WTC11 (cell line): ENCODE measurements around the gene PRPSAP1. TPM values are rescaled to one million over a fixed set of nuclear protein-coding genes. Genes with fewer than 3 reads are reported as not detected.

Source experiments
- ATAC-seq: fragments of 200-7000 bp; cut with Tn5 transposase; 2 replicates; pipeline ENCODE4 v1.10.0; 2021; ENCODE audit warnings: mild to moderate bottlenecking, moderate library complexity
- CTCF ChIA-PET: fragments of 300-600 bp; sonication (Branson Sonifier 250); formaldehyde crosslinking; loops from one replicate; lab custom pipeline; 2021; ENCODE audit warnings: antibody characterized with exemption; lab: Charles Lee
- POLR2A ChIA-PET: fragments of 350-600 bp; sonication (Branson Sonifier 250); formaldehyde crosslinking; loops from one replicate; lab custom pipeline; 2021; ENCODE audit warnings: antibody characterized with exemption; lab: Charles Lee
- DNase-seq: peaks from one replicate; pipeline ENCODE4 v3.0.0; 2021; ENCODE audit warnings: low spot score
- H3K27ac Mint-ChIP-seq: 2 replicates; pipeline ENCODE4 v1.8.0; 2021; ENCODE audit warnings: mixed read lengths
- H3K27me3 Mint-ChIP-seq: 2 replicates; pipeline ENCODE4 v1.8.0; 2021; ENCODE audit warnings: low read depth, mild to moderate bottlenecking, moderate library complexity, mixed read lengths
- H3K36me3 Mint-ChIP-seq: 2 replicates; pipeline ENCODE4 v1.8.0; 2021; ENCODE audit warnings: mixed read lengths
- H3K4me1 Mint-ChIP-seq: 2 replicates; pipeline ENCODE4 v1.8.0; 2022; ENCODE audit warnings: mixed read lengths
- H3K4me3 Mint-ChIP-seq: 2 replicates; pipeline ENCODE4 v1.8.0; 2021; ENCODE audit warnings: mild to moderate bottlenecking, moderate library complexity, mixed read lengths
- H3K9me3 Mint-ChIP-seq: 2 replicates; pipeline ENCODE4 v1.8.0; 2021; ENCODE audit warnings: mixed read lengths
- AFF4 ChIP-seq: sonication (generic); formaldehyde crosslinking; IDR thresholded peaks from 2 replicates; pipeline ENCODE4 v1.8.1; 2023; ENCODE audit warnings: mild to moderate bottlenecking, missing genetic modification reagents, borderline replicate concordance
- CBFB ChIP-seq: sonication (generic); formaldehyde crosslinking; IDR thresholded peaks from 2 replicates; pipeline ENCODE4 v1.8.1; 2022; ENCODE audit warnings: mild to moderate bottlenecking, low read depth, missing genetic modification reagents
- CREB1 ChIP-seq: sonication (generic); formaldehyde crosslinking; IDR thresholded peaks from 2 replicates; pipeline ENCODE4 v1.8.0; 2023; ENCODE audit warnings: mild to moderate bottlenecking, missing genetic modification reagents
- E2F5 ChIP-seq: sonication (generic); formaldehyde crosslinking; IDR thresholded peaks from 2 replicates; pipeline ENCODE4 v1.8.1; 2022; ENCODE audit warnings: mild to moderate bottlenecking, moderate library complexity, missing genetic modification reagents
- FOXJ3 ChIP-seq: sonication (generic); formaldehyde crosslinking; IDR thresholded peaks from 2 replicates; pipeline ENCODE4 v1.9.0; 2021; ENCODE audit warnings: missing genetic modification reagents, mild to moderate bottlenecking, borderline replicate concordance
- GTF2I ChIP-seq: fragments of 250-450 bp; sonication (Bioruptor Pico); conservative IDR thresholded peaks from 2 replicates; pipeline ENCODE4 v1.4.0; 2021; ENCODE audit warnings: mild to moderate bottlenecking
- JAZF1 ChIP-seq: fragments of 250-450 bp; sonication (Bioruptor Pico); IDR thresholded peaks from 2 replicates; pipeline ENCODE4 v1.9.0; 2021; ENCODE audit warnings: moderate library complexity, mild to moderate bottlenecking, inconsistent platforms
- JUN ChIP-seq: sonication (generic); formaldehyde crosslinking; IDR thresholded peaks from 2 replicates; pipeline ENCODE4 v1.8.0; 2023; ENCODE audit warnings: mild to moderate bottlenecking, missing genetic modification reagents
- NR1H2 ChIP-seq: sonication (generic); formaldehyde crosslinking; IDR thresholded peaks from 2 replicates; pipeline ENCODE4 v1.9.0; 2021; ENCODE audit warnings: mild to moderate bottlenecking, moderate library complexity, missing genetic modification reagents
- PRDM15 ChIP-seq: sonication (generic); formaldehyde crosslinking; IDR thresholded peaks from 2 replicates; pipeline ENCODE4 v1.8.0; 2022; ENCODE audit warnings: missing genetic modification reagents
- PREB ChIP-seq: sonication (generic); formaldehyde crosslinking; IDR thresholded peaks from 2 replicates; pipeline ENCODE4 v1.8.1; 2022; ENCODE audit warnings: mild to moderate bottlenecking, missing genetic modification reagents, moderate library complexity, borderline replicate concordance
- TEAD4 ChIP-seq: sonication (generic); formaldehyde crosslinking; IDR thresholded peaks from 2 replicates; pipeline ENCODE4 v1.8.0; 2022; ENCODE audit warnings: mild to moderate bottlenecking, missing genetic modification reagents
- ZNF138 ChIP-seq: sonication (generic); formaldehyde crosslinking; conservative IDR thresholded peaks from 2 replicates; pipeline ENCODE4 v1.8.1; 2022; ENCODE audit warnings: mild to moderate bottlenecking, moderate library complexity, missing genetic modification reagents
- ZNF423 ChIP-seq: fragments of 250-450 bp; sonication (Bioruptor Pico); IDR thresholded peaks from 2 replicates; pipeline ENCODE4 v2.1.2; 2022; ENCODE audit warnings: mild to moderate bottlenecking, moderate library complexity
- total RNA-seq: library from RNA; stranded (reverse); gene quantifications from 3 replicates; pipeline ENCODE4 v1.2.3, GENCODE V29; 2021
- TF ChIP-seq, protein P1 (sequence below): sonication (generic); formaldehyde crosslinking; conservative IDR thresholded peaks from 2 replicates; pipeline ENCODE4 v1.8.1; 2023; ENCODE audit warnings: mild to moderate bottlenecking, low read depth, missing genetic modification reagents, moderate library complexity
- TF ChIP-seq, protein P2 (sequence below): fragments of 200-600 bp; IDR thresholded peaks from 2 replicates; pipeline ENCODE4 v1.8.0; 2022; ENCODE audit warnings: antibody characterized with exemption

The PRPSAP1 gene
- total RNA-seq, 1 experiment from 2014 or later = 56.5 TPM

- H3K4me3 Mint-ChIP-seq = no peak overlapping the region
- POLR2A ChIA-PET = no interaction called here
- TF ChIP-seq JUN (CRISPR knock-in tag) = no peak
- no peak for TF ChIP-seq FOXJ3 (CRISPR knock-in tag)
- TF ChIP-seq ZNF423 = no peak
- H3K9me3 Mint-ChIP-seq = no peaks in the 10 kb centered on the region
- no peak for ATAC-seq
- no peaks in the 10 kb centered on the region; the same call in 1 of the 2 replicates for H3K27me3 Mint-ChIP-seq
- H3K27ac Mint-ChIP-seq = peak overlapping the region; percentile 58; the same call in 1 of the 2 replicates
- no peaks in the 10 kb centered on the region for H3K36me3 Mint-ChIP-seq
- DNase-seq = no peak
- CTCF ChIA-PET = interaction anchor here (3.5 to 4.3 kb wide), 2 partner anchors 15 to 30 kb away, joined by 34 to 54 read pairs; partner anchors contain the start of gene PRPSAP1
- H3K4me1 Mint-ChIP-seq = peaks cover 26% of the 10 kb centered on the region
Observed at GRCh38 chr17:76367642-76368041, 13.9 kb upstream of the PRPSAP1 start.

GRCh38 chr17:76366247-76366646 lies 12.5 kb upstream of the PRPSAP1 start:
- Mint-ChIP-seq H3K27ac (peak overlapping the region; percentile 71), H3K9me3 (no peaks in the 10 kb centered on the region), H3K27me3 (no peaks in the 10 kb centered on the region; the same call in 1 of the 2 replicates), H3K4me3 (no peak overlapping the region), H3K4me1 (peaks cover 26% of the 10 kb centered on the region), H3K36me3 (no peaks in the 10 kb centered on the region)
- DNase-seq (no peak), ATAC-seq (peak; percentile 29)
- no peak for TF ChIP-seq E2F5 (CRISPR knock-in tag)
- TF ChIP-seq ZNF138 (CRISPR knock-in tag) = no peak
- no peak for TF ChIP-seq CREB1
- TF ChIP-seq AFF4 (CRISPR knock-in tag) = no peak
- no peak for TF ChIP-seq GTF2I
- no peak for TF ChIP-seq TEAD4 (CRISPR knock-in tag)
- no peak for TF ChIP-seq NR1H2
- TF ChIP-seq, protein P1, sequence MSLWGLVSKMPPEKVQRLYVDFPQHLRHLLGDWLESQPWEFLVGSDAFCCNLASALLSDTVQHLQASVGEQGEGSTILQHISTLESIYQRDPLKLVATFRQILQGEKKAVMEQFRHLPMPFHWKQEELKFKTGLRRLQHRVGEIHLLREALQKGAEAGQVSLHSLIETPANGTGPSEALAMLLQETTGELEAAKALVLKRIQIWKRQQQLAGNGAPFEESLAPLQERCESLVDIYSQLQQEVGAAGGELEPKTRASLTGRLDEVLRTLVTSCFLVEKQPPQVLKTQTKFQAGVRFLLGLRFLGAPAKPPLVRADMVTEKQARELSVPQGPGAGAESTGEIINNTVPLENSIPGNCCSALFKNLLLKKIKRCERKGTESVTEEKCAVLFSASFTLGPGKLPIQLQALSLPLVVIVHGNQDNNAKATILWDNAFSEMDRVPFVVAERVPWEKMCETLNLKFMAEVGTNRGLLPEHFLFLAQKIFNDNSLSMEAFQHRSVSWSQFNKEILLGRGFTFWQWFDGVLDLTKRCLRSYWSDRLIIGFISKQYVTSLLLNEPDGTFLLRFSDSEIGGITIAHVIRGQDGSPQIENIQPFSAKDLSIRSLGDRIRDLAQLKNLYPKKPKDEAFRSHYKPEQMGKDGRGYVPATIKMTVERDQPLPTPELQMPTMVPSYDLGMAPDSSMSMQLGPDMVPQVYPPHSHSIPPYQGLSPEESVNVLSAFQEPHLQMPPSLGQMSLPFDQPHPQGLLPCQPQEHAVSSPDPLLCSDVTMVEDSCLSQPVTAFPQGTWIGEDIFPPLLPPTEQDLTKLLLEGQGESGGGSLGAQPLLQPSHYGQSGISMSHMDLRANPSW = no peak
- ChIA-PET POLR2A (interaction anchor here (0.9 to 1.1 kb wide), 2 partner anchors 13 to 20 kb away, joined by 4 to 5 read pairs; no protein-coding TSS in a partner anchor), CTCF (interaction anchor here (0.6 to 5.8 kb wide), 27 partner anchors 10 to 352 kb away, joined by 3 to 102 read pairs (median 4); partner anchors contain the start of genes PRPSAP1, SPHK1, UBALD2 and UBE2O)

GRCh38 chr17:76365256-76365903 lies 11.7 kb upstream of the PRPSAP1 start:
- no peak overlapping the region for H3K4me3 Mint-ChIP-seq
- 0 out of 2 replicates have a peak overlapping the region, but pooled peaks have one; percentile 25 for H3K27ac Mint-ChIP-seq
- H3K9me3 Mint-ChIP-seq = no peaks in the 10 kb centered on the region
- ATAC-seq (peak; percentile 52), DNase-seq (no peak)
- peaks cover 26% of the 10 kb centered on the region for H3K4me1 Mint-ChIP-seq
- ChIA-PET POLR2A (interaction anchor here (0.9 to 1.1 kb wide), 2 partner anchors 12 to 21 kb away, joined by 4 to 5 read pairs; no protein-coding TSS in a partner anchor), CTCF (interaction anchor here (0.5 to 5.8 kb wide), 30 partner anchors 10 to 405 kb away, joined by 3 to 102 read pairs (median 5); partner anchors contain the start of genes PRPSAP1, SPHK1, UBALD2 and UBE2O)
- no peaks in the 10 kb centered on the region for H3K36me3 Mint-ChIP-seq
- no peaks in the 10 kb centered on the region; the same call in 1 of the 2 replicates for H3K27me3 Mint-ChIP-seq
- TF ChIP-seq PREB (CRISPR knock-in tag) = no peak
- TF ChIP-seq CBFB (CRISPR knock-in tag) = no peak
- TF ChIP-seq PRDM15 (CRISPR knock-in tag) = no peak
- no peak for TF ChIP-seq ZNF423
- TF ChIP-seq, protein P2, sequence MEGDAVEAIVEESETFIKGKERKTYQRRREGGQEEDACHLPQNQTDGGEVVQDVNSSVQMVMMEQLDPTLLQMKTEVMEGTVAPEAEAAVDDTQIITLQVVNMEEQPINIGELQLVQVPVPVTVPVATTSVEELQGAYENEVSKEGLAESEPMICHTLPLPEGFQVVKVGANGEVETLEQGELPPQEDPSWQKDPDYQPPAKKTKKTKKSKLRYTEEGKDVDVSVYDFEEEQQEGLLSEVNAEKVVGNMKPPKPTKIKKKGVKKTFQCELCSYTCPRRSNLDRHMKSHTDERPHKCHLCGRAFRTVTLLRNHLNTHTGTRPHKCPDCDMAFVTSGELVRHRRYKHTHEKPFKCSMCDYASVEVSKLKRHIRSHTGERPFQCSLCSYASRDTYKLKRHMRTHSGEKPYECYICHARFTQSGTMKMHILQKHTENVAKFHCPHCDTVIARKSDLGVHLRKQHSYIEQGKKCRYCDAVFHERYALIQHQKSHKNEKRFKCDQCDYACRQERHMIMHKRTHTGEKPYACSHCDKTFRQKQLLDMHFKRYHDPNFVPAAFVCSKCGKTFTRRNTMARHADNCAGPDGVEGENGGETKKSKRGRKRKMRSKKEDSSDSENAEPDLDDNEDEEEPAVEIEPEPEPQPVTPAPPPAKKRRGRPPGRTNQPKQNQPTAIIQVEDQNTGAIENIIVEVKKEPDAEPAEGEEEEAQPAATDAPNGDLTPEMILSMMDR = no peak
- TF ChIP-seq JUN (CRISPR knock-in tag) = no peak
- no peak for TF ChIP-seq JAZF1 (CRISPR knock-in tag)
